Hematopoietic multipotent progenitor cell treated with erythropoietin and hydrocortisone succinate and interleukin-3 and kit ligand, for 15 days (in vitro differentiated cells): Measurements from ENCODE around the gene KHSRP.
"Not testable (repeated sequence)": the region's sequence is repeated elsewhere in the genome, so short reads cannot be mapped to it uniquely, and the experiment has no call there.

Experiments used
- DNase-seq: peaks from one replicate; pipeline ENCODE4 v3.0.0-alpha.2; 2015; ENCODE audit warnings: low spot score

KHSRP gene

DNA sequence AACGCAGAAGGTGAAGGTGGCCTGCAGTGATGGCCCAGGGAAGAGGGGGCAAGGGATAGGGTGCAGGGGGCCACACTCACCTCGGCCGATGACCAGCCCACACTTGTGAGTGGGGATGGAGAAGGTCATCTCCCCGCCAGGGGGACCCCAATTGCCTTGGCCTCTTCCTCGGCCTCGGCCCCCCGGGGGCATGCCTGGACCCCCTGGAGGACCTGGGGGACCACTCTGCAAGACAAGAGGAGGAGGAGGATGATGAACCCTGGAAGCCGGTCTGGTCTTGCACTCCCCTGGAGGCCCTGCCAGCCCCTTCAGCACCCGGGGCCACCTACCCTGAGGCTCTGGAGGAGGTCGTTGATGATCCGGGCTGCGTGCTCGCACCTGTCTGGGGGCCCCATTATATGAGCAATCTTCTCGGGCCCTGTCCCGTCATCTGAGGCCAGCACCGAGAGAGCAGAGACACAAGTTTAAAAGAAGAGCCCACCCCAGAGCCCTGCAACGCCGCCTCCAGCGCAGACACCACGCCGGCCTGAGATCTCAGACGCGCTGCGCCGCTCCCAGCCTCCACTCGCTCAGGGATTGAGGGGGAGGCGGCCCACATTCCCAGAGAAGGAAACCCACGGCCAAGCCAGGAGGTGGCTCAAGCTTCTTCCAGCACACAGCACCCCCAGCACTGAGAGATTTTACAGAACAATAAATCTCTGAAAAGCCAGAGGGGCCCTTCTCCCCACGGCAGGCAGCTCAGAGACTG is 7.8 kb downstream of the KHSRP start:
- DNase-seq = no peak

- no peak for DNase-seq
These were observed 8.9 kb downstream of the KHSRP start for GRCh38 chr19:6415591-6416190.

DNA sequence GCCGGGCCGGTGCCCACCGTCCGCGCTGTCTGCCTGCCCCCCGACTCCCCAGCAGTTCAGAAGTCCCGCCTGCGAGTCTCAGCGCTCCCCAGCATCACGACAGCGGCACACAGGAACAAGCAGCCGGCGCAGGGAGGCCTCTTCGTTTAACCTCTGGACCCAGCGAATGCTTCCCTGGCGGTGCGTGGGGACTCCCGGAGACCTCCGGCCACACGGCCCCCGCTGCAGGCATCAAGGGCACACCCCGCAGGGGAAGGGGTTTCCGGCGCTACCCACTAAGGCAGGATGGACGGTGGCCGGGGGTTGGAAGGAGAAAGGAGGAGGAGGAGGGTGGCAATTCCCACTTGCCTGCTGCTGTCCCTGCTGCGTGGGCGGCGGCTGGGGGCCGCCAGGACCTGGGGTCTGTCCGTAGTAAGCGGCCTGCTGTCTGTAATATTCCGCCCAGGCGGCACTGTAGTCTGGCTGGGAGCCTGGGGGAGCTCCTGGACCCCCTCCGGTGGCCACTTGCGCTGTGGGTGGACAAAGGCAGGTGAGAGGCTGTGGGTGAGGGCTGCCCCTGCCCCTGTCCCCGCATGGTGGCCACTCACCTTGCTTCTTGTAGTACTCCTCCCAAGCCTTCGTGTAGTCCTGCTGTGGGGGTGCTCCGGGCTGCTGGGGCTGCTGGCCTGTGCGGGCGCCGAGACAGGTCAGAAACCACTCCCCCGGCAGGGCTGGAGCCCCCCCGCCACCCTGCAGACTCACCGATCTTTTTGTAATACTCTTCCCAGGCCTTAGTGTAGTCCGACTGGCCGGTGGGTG is 9.6 kb downstream of the KHSRP start:
- no peak for DNase-seq

DNA sequence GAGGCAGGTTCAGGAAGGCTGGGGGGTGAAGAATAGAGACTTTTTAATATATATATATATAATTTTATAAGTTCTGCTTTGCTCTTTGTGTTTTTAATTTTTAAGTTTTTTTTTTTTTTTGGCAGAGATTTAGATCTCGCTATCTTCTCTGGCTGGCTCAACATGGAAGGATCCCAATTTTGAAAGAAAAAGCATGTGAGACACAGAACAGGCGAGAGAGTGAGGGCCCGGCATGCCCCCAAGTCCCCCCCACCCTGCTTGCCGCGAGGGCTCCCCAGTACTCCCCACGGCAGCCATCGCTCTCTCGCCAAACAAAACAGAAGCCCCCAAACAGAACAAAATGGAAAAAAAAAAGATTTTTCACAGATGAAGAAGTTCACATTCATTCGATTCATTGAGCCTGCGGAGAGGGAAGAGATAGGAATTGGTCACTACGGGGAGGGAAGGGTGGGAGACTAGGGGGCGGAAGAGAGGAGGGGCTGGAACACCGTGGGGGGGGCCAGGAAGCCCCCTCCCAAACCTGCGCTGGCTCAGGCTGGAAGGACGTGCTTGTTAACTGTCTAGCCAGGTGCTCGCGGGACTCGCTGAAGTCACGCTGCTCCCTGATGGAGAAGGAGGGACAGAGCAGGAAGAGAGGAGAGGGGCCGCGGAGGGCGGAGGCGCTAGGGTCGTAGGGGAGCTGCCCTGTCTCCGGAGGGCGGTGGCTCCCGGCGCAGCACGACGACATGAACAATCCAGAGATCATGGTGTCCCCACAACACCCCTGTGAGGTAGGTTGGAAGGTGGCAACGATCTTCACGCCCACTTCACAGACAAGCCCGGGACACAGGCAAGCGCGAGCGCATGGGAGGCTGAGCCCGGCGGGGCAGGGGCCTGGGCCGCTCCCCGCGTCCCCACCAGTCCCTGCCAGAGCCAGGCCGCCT is 10.6 kb downstream of the KHSRP start:
- DNase-seq = no peak

DNA sequence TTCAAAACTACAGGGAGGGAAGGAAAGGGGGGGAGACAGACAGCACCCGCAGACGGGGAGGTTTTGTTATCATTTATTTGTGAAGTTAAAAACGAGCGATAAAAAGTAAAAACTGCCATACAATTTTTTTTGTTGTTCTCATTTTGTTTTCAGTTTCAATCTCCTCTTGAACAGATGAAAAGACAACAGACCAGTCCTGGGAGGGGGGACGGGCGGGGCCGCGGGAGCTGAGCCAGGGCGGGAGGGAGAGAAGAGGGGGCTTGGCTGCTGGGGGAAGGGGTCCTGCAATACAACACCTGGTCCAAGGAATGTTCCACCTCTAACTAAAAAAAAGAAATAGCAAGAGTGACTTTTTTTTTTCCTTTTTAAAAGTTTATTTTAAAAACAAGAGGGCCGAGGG is 11.3 kb downstream of the KHSRP start:
- no peak for DNase-seq

GRCh38 chr19:6412447-6413091 is 12.0 kb downstream of the KHSRP start:
- DNase-seq = peak; percentile 22

GRCh38 chr19:6412061-6412446 is 12.6 kb downstream of the KHSRP start:
- no peak for DNase-seq

DNA sequence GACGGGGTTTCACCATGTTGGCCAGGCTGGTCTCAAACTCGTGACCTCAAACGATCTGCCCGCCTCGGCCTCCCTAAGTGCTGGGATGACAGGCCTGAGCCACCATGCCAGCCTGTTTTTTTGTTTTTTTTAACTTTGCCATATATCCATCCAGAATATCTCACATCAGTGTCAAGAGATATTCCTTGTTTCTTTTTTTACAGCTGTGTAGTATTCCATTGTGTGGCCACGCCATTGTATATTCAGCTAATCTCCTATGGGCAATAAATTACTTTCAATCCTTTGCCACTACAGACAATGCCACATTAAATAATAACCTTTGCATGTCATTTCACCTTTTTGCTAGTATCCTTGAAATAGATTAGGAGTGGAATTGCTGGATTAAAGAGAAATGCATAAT is 15.3 kb downstream of the KHSRP start:
- no peak for DNase-seq

GRCh38 chr19:6406401-6406800 is 18.2 kb downstream of the KHSRP start:
- no peak for DNase-seq

GRCh38 chr19:6402837-6403608 is 21.6 kb downstream of the KHSRP start:
- no peak for DNase-seq

DNA sequence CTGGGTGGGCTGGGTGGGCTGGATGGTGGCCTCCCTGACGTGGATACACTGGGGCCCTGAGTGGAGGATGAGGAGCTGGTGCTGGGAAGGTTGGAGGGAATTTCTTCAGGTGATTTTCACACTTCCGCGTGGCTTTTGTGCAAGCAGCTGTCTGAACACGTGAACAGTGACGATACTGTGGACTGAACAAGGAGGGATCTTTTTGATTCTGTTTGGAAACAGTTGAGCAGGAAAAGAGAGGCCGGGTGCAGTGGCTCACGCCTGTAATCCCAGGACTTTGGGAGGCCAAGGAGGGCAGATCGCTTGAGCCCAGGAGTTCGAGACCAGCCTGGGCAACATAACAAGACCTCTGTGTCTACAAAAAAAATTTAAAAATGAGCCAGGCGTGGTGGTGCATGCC is 22.6 kb downstream of the KHSRP start:
- DNase-seq = no peak

GRCh38 chr19:6400062-6400944 is 24.3 kb downstream of the KHSRP start:
- DNase-seq = not testable (repeated sequence)

DNA sequence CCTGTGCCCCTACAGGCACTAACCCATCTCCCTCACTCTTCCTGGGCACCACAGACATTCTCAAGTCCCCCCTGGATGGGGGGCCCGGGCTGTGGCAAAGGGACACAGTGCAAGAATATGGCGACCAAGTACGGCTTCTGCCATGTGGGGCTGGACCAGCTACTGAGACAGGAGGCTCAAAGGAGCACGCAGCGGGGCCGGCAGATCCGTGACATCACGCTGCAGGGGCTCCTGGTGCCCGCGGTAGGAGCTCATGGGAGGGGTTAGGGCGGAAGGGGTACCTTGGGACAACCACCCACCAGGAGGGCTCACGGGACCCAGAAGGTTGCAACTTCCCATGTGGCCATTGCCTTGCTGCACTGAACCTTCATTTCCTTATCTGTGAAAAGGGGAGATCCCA is 28.3 kb downstream of the KHSRP start:
- DNase-seq = no peak

GRCh38 chr19:6394831-6395230 is 29.8 kb downstream of the KHSRP start:
- DNase-seq = no peak

DNA sequence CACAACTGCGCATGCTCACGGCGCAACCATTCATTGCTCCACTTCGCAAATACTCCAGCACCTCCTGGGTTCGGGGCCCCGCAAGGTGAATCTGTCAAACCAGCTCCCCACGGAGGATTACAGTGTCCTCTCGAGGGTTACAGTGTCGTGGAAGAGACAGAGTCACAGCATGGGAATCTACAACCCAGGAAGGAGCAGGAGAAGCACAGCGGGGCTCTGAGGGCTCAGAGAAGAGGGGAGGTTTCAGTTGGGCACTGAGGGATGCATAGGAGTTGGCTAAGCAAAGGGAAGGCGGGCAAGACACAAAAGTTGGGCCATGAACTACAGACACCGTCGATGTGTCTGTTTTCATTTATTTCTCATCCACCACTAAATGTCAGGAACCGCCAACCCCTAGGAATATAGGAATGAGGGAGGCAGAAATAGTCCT is 30.6 kb downstream of the KHSRP start:
- DNase-seq = peak; percentile 54

DNA sequence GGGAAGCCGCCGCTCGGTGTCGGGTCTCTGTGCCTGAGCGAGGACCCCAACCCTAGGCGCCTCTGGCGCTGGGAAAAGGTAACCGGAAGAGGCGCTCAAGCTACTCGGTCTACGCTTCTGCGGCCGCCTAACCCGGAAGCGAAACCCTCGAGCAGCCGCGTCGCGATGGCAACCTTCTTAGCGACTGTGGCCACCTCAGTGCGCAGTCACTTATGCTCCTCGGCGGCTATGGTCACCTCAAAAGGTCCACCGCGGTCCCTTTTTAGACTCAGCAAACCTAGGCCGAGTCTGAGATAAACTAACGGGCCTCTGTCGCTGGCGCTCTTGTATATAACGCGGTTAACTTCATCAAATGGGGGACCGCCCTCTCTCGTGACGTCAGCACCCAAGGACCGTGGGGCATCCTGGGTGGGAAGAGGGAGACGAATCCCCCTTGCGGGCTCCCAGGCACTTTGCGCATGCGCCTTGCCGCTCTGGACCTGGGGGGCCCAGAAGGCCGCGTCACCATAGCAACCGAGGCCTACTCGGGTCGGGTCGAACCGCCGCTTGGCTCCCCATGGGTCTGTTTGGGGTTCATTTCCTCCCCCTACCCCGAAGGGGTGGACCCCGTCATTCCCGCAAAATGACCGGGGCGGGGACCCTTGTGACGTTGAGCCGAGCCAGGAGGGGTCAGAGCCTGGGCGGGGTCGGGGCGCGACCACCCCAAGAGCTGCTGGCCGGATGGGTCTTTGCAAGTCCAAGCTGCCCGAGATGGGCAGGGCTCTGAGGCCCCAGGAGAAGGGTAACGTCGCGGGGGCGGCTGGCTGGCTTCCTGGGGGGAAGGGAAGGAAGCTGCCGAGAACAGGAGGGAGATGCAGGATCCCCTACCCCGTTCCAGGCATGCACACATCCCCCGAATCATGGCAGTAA is 31.3 kb downstream of the KHSRP start, which contains the start of gene GTF2F1:
TSS of gene GTF2F1 (minus strand) at position 91 of the 909 bp plus-strand sequence. CDS start 169 bp downstream, outside the sequence.
- DNase-seq = peak; percentile 88

DNA sequence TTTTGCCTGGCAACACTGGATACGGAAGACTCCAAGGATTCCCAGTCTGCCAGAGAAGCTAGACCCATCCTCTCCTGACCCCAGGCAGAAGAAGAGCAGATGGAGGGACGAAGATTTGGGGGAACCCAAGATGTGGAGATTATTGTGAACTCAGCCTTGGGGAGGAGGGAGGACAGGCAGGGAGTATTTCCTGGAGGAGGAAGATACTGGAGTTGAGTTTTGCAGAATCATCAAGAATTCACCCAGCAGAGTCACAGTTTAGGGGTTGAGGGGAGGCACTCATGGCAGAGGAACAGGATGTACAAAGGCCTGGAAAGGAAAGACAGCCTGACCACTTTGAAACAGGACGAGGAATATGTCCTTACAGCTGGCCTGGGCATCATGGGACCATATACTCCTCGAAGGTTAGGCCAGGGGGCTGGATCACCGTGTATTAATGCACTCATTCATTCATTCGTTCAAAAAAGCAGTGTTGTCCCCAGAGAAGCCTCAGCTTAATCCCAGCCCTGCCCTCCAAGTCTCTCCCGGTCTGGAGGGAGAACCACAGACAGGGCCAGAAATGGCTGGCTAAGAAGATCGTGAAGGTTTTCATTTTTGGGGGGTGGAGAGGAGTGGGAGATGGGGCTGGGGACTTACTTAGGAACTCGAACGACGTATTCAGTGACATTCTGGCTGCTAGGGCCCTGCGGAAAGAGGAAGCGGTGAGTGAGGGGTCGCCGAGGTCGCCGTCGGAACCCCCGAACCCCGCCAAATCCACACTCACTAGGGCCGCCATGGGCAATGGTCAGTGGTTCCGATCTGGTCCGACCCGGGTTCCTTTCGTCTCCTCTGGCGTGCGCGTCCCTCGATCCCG is 32.2 kb downstream of the KHSRP start:
- peak; percentile 10 for DNase-seq
